ENCODE measurements around the gene SHROOM2. TPM values are rescaled to one million over a fixed set of nuclear protein-coding genes. Genes with fewer than 3 reads are reported as not detected.

Gene SHROOM2
- total RNA-seq, 1 experiment from 2014 or later: 14.2 TPM

DNA sequence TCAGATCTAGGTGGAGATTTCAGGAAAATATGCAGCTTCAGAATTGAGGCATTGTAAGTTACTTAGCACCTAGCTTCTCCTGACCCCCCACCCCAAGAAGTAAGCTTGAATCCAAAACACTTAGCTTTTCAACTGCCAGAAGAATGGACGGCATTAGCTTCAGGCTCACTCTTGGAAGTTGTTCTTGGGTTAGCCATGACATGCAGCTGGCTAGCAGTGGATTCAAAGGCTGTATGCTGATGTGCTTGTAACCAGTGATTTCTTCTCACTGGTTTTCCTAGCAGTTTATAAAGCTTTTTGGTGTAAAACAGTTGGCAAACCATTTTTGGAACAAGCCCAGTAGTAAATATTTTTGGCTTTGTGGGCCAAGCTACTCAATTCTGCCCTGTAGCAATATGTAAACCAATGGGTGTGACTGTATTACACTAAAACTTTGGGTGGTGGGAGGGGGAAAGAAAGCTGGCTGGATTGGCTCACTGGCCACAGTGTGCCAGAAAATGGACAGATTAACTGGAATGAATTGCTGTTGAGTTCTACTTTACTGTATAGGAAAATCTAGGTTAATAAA lies 85.6 kb downstream of the SHROOM2 start:
- no peaks in the 10 kb centered on the region for H3K27me3 Mint-ChIP-seq (ENCODE audit: insufficient read depth, unreplicated experiment)
- H3K36me3 Mint-ChIP-seq (ENCODE audit: insufficient read depth, unreplicated experiment): peaks cover 35% of the 10 kb centered on the region
- no peak overlapping the region for H3K27ac Mint-ChIP-seq (ENCODE audit: unreplicated experiment)
- H3K4me3 Mint-ChIP-seq (ENCODE audit: unreplicated experiment): no peak overlapping the region
- CTCF ChIA-PET: no interaction called here
- Histone ChIP-seq H3K9me3 (no peaks in the 10 kb centered on the region), H3K36me3 (ENCODE audit: control insufficient read depth, insufficient read depth, low read length) (no peaks in the 10 kb centered on the region), H3K4me3 (ENCODE audit: low read depth, low read length) (no peak overlapping the region), H3K4me1 (peaks cover 9% of the 10 kb centered on the region), H3K27me3 (replicated peaks; ENCODE audit: control insufficient read depth, insufficient read depth, low read length) (no peaks in the 10 kb centered on the region)
- intact Hi-C loops (cut with micrococcal nuclease; ENCODE audit: unreplicated experiment): no loop called here
- POLR2A ChIA-PET: no interaction called here
- BruUV-seq (replicated peaks): no TSS peak
- no peak for DNase-seq
- no peaks in the 10 kb centered on the region for H3K9me3 Mint-ChIP-seq (ENCODE audit: unreplicated experiment)
- TF ChIP-seq, protein P1, sequence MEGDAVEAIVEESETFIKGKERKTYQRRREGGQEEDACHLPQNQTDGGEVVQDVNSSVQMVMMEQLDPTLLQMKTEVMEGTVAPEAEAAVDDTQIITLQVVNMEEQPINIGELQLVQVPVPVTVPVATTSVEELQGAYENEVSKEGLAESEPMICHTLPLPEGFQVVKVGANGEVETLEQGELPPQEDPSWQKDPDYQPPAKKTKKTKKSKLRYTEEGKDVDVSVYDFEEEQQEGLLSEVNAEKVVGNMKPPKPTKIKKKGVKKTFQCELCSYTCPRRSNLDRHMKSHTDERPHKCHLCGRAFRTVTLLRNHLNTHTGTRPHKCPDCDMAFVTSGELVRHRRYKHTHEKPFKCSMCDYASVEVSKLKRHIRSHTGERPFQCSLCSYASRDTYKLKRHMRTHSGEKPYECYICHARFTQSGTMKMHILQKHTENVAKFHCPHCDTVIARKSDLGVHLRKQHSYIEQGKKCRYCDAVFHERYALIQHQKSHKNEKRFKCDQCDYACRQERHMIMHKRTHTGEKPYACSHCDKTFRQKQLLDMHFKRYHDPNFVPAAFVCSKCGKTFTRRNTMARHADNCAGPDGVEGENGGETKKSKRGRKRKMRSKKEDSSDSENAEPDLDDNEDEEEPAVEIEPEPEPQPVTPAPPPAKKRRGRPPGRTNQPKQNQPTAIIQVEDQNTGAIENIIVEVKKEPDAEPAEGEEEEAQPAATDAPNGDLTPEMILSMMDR (IDR thresholded peaks at IDR 0.05; ENCODE audit: insufficient read depth in 1 of 2, low read depth in 1 of 2, low read length in 1 of 2, severe bottlenecking in 1 of 2, unreplicated experiment in 1 of 2): no peak
- peaks cover 24% of the 10 kb centered on the region for H3K4me1 Mint-ChIP-seq (ENCODE audit: low read depth, unreplicated experiment)

DNA sequence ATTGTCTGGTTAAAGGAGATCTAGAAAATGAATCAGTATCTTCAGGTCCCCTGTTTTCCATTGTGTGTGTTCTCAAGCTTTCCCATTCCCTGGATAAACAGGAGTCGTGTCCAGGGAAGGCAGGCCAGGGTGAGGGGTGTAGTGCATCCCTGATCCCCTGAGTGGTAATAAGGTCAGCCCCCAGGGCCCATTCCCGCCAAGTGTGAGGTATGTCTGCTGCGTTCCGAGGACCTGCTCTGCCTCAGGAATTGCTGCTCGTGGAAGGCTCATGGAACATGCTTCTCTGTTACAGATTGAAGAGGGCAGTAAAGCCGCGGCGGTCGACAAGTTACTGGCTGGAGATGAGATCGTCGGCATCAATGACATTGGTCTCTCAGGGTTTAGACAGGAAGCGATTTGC lies 87.1 kb downstream of the SHROOM2 start:
- no peak overlapping the region for H3K27ac Mint-ChIP-seq (ENCODE audit: unreplicated experiment)
- peaks cover 13% of the 10 kb centered on the region for H3K4me1 Mint-ChIP-seq (ENCODE audit: low read depth, unreplicated experiment)
- H3K27me3 ChIP-seq (replicated peaks; ENCODE audit: control insufficient read depth, insufficient read depth, low read length): no peaks in the 10 kb centered on the region
- ChIA-PET CTCF (no interaction called here), POLR2A (no interaction called here)
- intact Hi-C loops (cut with micrococcal nuclease; ENCODE audit: unreplicated experiment): no loop called here
- no peaks in the 10 kb centered on the region for H3K9me3 Mint-ChIP-seq (ENCODE audit: unreplicated experiment)
- H3K9me3 ChIP-seq: no peaks in the 10 kb centered on the region
- H3K4me1 ChIP-seq: no peaks in the 10 kb centered on the region; the same call in 1 of the 2 replicates
- BruUV-seq (replicated peaks): no TSS peak
- no peak overlapping the region for H3K4me3 Mint-ChIP-seq (ENCODE audit: unreplicated experiment)
- H3K36me3 Mint-ChIP-seq (ENCODE audit: insufficient read depth, unreplicated experiment): peaks cover 33% of the 10 kb centered on the region
- H3K4me3 ChIP-seq (ENCODE audit: low read depth, low read length): no peak overlapping the region
- H3K36me3 ChIP-seq (ENCODE audit: control insufficient read depth, insufficient read depth, low read length): no peaks in the 10 kb centered on the region
- TF ChIP-seq, protein P1 (IDR thresholded peaks at IDR 0.05; ENCODE audit: insufficient read depth in 1 of 2, low read depth in 1 of 2, low read length in 1 of 2, severe bottlenecking in 1 of 2, unreplicated experiment in 1 of 2): no peak
- no peaks in the 10 kb centered on the region for H3K27me3 Mint-ChIP-seq (ENCODE audit: insufficient read depth, unreplicated experiment)
- DNase-seq: no peak

DNA sequence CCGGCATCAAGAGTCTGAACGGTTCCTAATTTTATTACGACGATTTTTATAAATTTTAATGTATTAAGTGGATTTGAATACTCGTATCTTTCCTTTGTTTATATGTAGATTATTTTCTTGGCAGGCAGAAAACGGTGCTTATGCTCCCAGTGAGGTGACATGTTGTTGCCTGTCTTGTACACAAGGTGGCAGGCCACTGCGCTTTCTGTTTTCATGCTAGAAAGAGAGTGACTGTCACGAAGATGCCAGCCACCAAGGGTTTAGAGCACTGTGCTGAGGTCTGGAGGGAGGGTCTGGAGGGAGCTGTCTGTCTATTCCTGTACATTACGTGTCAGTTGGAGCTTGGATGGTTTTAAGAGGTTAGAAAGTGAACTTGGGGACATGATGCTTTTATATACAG lies 87.7 kb downstream of the SHROOM2 start:
- Mint-ChIP-seq H3K4me1 (ENCODE audit: low read depth, unreplicated experiment) (peaks cover 13% of the 10 kb centered on the region), H3K9me3 (ENCODE audit: unreplicated experiment) (no peaks in the 10 kb centered on the region), H3K27me3 (ENCODE audit: insufficient read depth, unreplicated experiment) (no peaks in the 10 kb centered on the region), H3K27ac (ENCODE audit: unreplicated experiment) (no peak overlapping the region), H3K4me3 (ENCODE audit: unreplicated experiment) (no peak overlapping the region), H3K36me3 (ENCODE audit: insufficient read depth, unreplicated experiment) (peaks cover 33% of the 10 kb centered on the region)
- CTCF ChIA-PET: no interaction called here
- DNase-seq: peak in 1 of 2 experiments; percentile 31
- TF ChIP-seq, protein P1 (IDR thresholded peaks at IDR 0.05; ENCODE audit: insufficient read depth in 1 of 2, low read depth in 1 of 2, low read length in 1 of 2, severe bottlenecking in 1 of 2, unreplicated experiment in 1 of 2): peak; percentile 31 to 57
- BruUV-seq (replicated peaks): no TSS peak
- no peaks in the 10 kb centered on the region; the same call in 1 of the 2 replicates for H3K4me1 ChIP-seq
- intact Hi-C loops (cut with micrococcal nuclease; ENCODE audit: unreplicated experiment): no loop called here
- H3K27me3 ChIP-seq (replicated peaks; ENCODE audit: control insufficient read depth, insufficient read depth, low read length): no peaks in the 10 kb centered on the region
- no peaks in the 10 kb centered on the region for H3K36me3 ChIP-seq (ENCODE audit: control insufficient read depth, insufficient read depth, low read length)
- H3K4me3 ChIP-seq (ENCODE audit: low read depth, low read length): no peak overlapping the region
- no peaks in the 10 kb centered on the region for H3K9me3 ChIP-seq
- POLR2A ChIA-PET: no interaction called here
